ENCODE data around the gene MYO3B. TPM values are rescaled to one million over a fixed set of nuclear protein-coding genes. Genes with fewer than 3 reads are reported as not detected.

MYO3B gene
- total and polyA plus RNA-seq, 8 donors = 0.38 to 1.3 (median 0.52) TPM

- Histone ChIP-seq H3K9me3 (no peaks in the 10 kb centered on the region), H3K4me3 (no peak overlapping the region), H3K36me3 (no peaks in the 10 kb centered on the region), H3K4me1 (no peaks in the 10 kb centered on the region), H3K27ac (no peak overlapping the region), H3K27me3 (no peaks in the 10 kb centered on the region)
- FAIRE-seq = no peak
- no peak for DNase-seq
- WGBS, 2 donors = 77 to 84% methylated on average over 3 of the region's 3 CpGs
- no peak for ATAC-seq
- TF ChIP-seq CTCF (IDR thresholded peaks at IDR 0.05) = no peak
- intact Hi-C loops (cut with DNase I) = no loop called here
These were observed 314.1 kb downstream of the MYO3B start for GRCh38 chr2:170492010-170492409.

GRCh38 chr2:170493426-170494097, 315.6 kb downstream of the MYO3B start:
- FAIRE-seq = no peak

DNA sequence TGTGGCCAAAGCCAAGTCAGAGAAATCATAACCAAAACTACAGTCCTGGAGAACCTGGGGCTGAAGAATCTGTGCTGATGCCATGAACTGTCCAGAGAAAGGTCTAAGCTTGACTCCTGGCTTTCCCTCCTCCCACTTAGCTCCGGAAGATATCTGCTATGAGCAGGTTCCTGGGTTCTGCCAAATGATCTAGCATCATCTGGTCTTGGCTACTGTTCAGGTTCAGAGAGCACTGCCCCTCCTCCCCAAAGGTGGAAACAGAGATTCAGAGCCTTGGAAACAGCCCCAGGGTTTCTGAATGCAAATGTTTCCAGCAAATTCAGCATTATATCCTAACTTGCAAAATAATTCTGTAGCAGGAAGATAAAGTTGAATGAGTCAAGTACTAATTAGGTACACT, 317.9 kb downstream of the MYO3B start:
- no peak for TF ChIP-seq CTCF (IDR thresholded peaks at IDR 0.05)
- intact Hi-C loops (cut with DNase I) = no loop called here
- ATAC-seq (no peak), DNase-seq (no peak), FAIRE-seq (no peak)
- Histone ChIP-seq H3K36me3 (no peaks in the 10 kb centered on the region), H3K9me3 (no peaks in the 10 kb centered on the region), H3K4me3 (no peak overlapping the region), H3K4me1 (no peaks in the 10 kb centered on the region), H3K27me3 (no peaks in the 10 kb centered on the region), H3K27ac (no peak overlapping the region)
- 36 to 52% methylated on average over 1 of the region's 1 CpG for WGBS, 2 donors

More at GRCh38 chr2:170493426-170494097, 315.6 kb downstream of the MYO3B start:
- Histone ChIP-seq H3K4me3 (no peak overlapping the region), H3K27me3 (no peaks in the 10 kb centered on the region), H3K4me1 (no peaks in the 10 kb centered on the region), H3K27ac (no peak overlapping the region), H3K9me3 (no peaks in the 10 kb centered on the region), H3K36me3 (no peaks in the 10 kb centered on the region)
- ATAC-seq = no peak
- no peak for TF ChIP-seq CTCF (IDR thresholded peaks at IDR 0.05)
- intact Hi-C loops (cut with DNase I) = no loop called here
- DNase-seq = no peak
- WGBS, 2 donors = 71 to 81% methylated on average over 5 of the region's 5 CpGs

- no peak for FAIRE-seq
- Histone ChIP-seq H3K4me3 (no peak overlapping the region), H3K36me3 (no peaks in the 10 kb centered on the region), H3K9me3 (no peaks in the 10 kb centered on the region), H3K27me3 (no peaks in the 10 kb centered on the region), H3K27ac (no peak overlapping the region), H3K4me1 (no peaks in the 10 kb centered on the region)
- no peak for TF ChIP-seq CTCF (IDR thresholded peaks at IDR 0.05)
- DNase-seq = no peak
- ATAC-seq = no peak
- intact Hi-C loops (cut with DNase I) = no loop called here
- 26 to 33% methylated on average over 5 of the region's 5 CpGs for WGBS, 2 donors
These were observed 320.7 kb downstream of the MYO3B start for GRCh38 chr2:170498619-170499018.

DNA sequence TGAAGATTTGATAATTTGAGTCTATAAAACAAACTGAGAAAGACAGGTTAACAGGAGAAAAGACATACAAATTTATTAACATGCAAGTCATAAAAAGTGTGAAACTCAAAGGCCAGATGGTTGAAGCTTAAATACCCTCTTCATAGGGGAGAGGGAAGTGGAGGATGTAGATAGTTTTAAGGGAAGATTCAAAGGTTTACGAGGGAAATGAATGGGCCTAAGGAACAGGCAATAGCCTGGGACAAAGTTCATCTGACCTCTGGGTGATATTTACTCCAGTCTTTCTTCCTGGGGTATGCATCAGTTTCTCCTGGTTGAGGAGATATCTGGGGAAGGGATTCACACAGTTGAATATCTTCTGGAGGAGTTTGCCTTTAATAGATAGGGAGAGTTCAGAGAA, 322.2 kb downstream of the MYO3B start:
- WGBS, 2 donors = 81 to 93% methylated on average over 1 of the region's 1 CpG
- ATAC-seq (no peak), DNase-seq (no peak), FAIRE-seq (no peak)
- no peaks in the 10 kb centered on the region for H3K4me1 ChIP-seq
- TF ChIP-seq CTCF (IDR thresholded peaks at IDR 0.05) = no peak
- no peak overlapping the region for H3K4me3 ChIP-seq
- intact Hi-C loops (cut with DNase I) = no loop called here
- H3K27ac ChIP-seq = no peak overlapping the region
- H3K27me3 ChIP-seq = no peaks in the 10 kb centered on the region
- H3K9me3 ChIP-seq = no peaks in the 10 kb centered on the region
- H3K36me3 ChIP-seq = no peaks in the 10 kb centered on the region

Measured in pancreas (tissue), 10 donors.